Measurements from ENCODE around the gene LSM14B. TPM values are rescaled to one million over a fixed set of nuclear protein-coding genes. Genes with fewer than 3 reads are reported as not detected.

The LSM14B gene
- total RNA-seq, 1 donor from 2014 or later = 23.7 TPM

DNA sequence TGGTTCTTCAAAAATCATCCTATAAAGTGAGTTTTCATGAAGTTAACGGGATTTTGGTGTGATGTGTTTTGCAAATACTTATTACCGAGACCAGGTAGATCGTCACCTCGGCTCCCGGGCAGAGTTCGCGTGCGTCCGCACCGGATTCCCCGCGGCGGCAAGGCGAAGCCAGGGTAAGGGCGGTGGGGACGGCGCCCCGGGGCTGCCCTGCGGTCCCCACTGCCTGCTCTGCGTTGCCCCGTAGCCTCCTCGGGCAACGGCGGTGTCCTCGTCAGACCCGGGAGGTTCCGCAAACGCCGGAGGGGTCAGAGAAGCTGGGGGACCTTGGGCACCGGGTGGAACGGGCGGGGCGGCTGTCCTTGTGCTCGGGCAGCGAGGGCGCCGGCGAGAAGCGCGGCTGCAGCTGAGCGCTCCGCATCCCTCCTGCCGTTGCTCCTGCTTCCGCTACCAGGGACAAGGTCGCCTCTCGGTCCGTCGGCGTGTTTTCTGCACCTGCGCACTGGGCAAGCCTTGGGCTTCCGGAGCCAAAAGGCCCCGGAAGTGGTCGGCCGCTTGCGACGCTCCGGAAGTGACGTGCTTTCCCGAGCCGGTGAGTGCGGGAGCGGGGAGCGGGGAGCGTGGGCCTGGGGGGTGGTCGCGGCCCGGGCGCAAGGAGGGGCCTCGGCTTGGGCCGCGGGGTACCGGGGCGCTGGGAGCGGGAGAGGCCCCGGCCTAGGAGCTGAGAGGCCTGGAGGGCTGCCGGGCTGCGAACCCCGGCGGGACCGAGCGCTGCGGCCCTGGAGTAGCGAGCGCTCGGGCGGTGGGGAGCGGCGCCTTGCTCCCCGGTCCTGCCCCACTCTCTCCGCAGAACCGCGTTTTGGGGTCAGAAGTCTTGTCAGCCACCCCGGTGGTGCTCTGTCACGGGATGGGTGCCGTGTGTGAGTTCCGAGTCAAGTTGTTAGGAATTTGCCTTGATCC lies 60.5 kb downstream of the LSM14B start, which contains the start of gene MTG2:
Gene MTG2 (plus strand): TSS at position 560 of the 957 bp plus-strand sequence. CDS start 10,393 bp downstream, outside the sequence.
- DNase-seq (ENCODE audit: low spot score) = peak; percentile 99

- no peak for DNase-seq (ENCODE audit: low spot score)
Observed at GRCh38 chr20:62183426-62184142, 61.3 kb downstream of the LSM14B start.

Other genes starting within 250 kb of the LSM14B start
- 13.0 TPM for gene TAF4, start 56.6 kb upstream of the LSM14B start, total RNA-seq
- 258 TPM for gene PSMA7, start 20.9 kb downstream of the LSM14B start, total RNA-seq
- gene SS18L1, start 21.3 kb downstream of the LSM14B start, total RNA-seq = 9.0 TPM
- gene MTG2, start 60.6 kb downstream of the LSM14B start, total RNA-seq = 29.9 TPM
- gene HRH3, start 97.8 kb downstream of the LSM14B start, total RNA-seq = not detected
- 38.1 TPM for gene OSBPL2, start 116.0 kb downstream of the LSM14B start, total RNA-seq
- gene ADRM1, start 180.5 kb downstream of the LSM14B start, total RNA-seq = 87.1 TPM
- gene LAMA5, start 244.8 kb downstream of the LSM14B start, total RNA-seq = 126 TPM